ENCODE data around the gene FUT4.

GRCh38 chr11:94536386-94536785 lies 7.3 kb upstream of the FUT4 start:
- TF ChIP-seq ZNF274 (IDR thresholded peaks at IDR 0.05; ENCODE audit: low read depth, low read length) (no peak), YY1 (IDR thresholded peaks at IDR 0.05; ENCODE audit: insufficient read depth, insufficient read length) (no peak), SUZ12 (IDR thresholded peaks at IDR 0.05; ENCODE audit: extremely low read depth, insufficient read depth, insufficient read length) (no peak)
